ELR (cell line): ENCODE results near the gene GATAD2B.
A peak's percentile ranks its signal among the peaks of the same experiment; 100 is the strongest.
"Not testable (repeated sequence)": the region's sequence is repeated elsewhere in the genome, so short reads cannot be mapped to it uniquely, and the experiment has no call there.

Experiments
- DNase-seq: peaks from one replicate; pipeline ENCODE4 v3.0.0-alpha.2; 2015; ENCODE audit warnings: low read depth

Gene GATAD2B

DNA sequence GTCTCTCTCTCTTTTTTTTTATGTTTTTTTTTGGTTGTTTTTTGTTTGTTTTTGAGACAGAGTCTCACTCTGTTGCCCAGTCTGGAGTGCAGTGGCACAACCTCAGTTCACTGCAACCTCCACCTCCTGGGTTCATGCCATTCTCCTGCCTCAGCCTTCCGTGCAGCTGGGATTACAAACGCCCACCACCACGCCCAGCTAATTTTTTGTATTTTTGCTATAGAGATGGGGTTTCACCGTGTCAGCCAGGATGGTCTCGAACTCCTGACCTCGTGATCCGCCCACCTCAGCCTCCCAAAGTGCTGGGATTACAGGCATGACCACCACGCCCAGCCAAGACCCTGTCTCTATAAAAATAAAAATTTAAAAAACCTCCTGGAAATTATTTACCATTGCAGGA is 88.8 kb downstream of the GATAD2B start:
- not testable (repeated sequence) for DNase-seq

- DNase-seq, result no peak
Observed at GRCh38 chr1:153833171-153833570, 89.6 kb downstream of the GATAD2B start.

DNA sequence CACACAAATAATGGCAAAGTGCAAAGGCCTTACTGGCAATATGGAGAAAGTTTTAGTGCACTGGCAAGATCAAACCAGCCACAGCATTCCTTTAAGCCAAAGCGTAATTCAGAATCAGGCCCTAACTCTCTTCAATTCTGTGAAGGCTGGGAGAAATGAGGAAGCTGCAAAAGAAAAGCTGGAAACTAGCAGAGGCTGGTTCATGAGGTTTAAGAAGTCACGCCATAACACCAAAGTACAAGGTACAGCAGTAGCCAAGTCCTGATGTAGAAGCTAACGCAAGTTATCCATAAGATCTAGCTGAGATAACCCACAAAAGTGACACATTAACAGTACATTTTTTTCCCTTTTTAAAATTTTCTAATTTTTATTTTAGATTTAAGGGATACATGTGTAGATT is 90.5 kb downstream of the GATAD2B start:
- DNase-seq, result no peak

DNA sequence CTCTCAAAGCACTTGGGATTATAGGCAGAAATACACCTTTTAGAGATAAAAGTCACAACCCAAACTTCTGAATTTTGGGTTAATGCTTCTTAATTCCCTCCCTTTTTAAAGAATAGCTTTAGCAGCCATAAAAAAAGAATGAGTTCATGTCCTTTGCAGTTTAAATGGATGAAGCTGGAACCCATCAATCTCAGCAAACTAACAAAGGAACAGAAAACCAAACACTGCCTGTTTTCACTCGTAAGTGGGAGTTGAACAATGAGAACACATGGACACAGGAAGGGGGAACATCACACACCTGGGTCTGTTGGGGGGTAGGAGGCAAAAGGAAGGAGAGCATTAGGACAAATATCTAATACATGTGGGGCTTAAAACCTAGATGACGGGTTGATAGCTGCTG is 91.7 kb downstream of the GATAD2B start:
- DNase-seq, result no peak

DNA sequence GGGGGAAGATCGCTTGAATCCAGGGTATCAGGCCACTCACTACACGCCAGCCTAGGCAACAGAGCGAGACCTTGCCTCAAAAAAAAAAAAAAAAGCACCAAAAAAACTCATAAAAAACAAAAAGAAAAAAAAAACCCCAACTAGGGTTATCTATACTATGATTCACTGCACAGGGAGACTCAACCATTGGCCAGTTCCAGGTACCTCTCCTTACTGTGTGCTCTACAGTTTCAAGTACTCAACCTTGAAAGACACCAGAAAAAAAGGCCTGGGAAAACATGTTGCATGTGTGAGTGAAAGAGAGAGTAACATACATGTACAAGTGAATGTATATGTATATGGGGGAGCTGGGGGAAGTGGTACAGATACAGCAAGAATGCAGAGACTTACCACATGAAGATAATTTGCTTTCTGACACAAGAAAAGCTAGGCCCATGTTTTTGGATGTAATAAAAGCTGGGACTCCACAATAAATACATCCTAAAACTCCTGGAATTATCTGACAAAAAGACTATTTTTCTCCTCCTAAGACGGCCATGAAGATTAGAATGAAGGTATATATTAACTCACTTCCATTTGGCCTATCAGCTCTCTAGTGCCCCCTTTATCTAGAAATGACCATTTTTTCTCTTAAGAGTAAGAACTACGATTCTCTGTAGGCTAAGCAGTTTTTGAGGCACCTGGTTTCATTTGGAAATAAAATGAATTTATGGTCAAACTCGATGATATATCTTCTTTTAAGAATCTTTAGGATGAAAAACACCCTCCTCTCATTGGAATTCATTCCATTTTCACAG is 95.4 kb downstream of the GATAD2B start:
- DNase-seq, result peak; percentile 13

- DNase-seq, result no peak
Observed at GRCh38 chr1:153818876-153819275, 103.9 kb downstream of the GATAD2B start.

GRCh38 chr1:153816283-153816889 is 106.4 kb downstream of the GATAD2B start:
- no peak for DNase-seq

- no peak for DNase-seq
Observed at GRCh38 chr1:153805886-153806719, 116.7 kb downstream of the GATAD2B start.

GRCh38 chr1:153805042-153805745 is 117.6 kb downstream of the GATAD2B start:
- peak; percentile 88 for DNase-seq

DNA sequence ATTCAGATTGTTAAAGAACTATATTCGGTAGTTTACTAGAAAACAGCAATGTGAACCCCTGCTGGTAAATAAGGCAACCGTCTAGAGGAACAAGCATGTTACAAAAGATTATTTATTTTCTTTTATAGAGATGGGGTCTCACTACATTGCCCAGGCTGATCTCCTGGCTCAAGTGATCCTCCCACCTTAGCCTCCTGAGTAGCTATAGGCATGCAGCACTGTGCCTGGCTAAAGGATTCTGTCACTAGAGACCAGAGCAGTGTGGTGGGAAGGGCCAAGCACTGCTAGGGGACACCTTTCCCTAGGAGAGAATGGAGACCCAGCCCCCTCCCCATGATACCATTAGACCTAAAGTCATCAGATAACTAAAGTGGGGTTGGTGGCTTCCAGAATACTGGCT is 118.7 kb downstream of the GATAD2B start:
- no peak for DNase-seq

- no peak for DNase-seq
Observed at GRCh38 chr1:153803470-153804056, 119.2 kb downstream of the GATAD2B start.

- no peak for DNase-seq
Observed at GRCh38 chr1:153801786-153802697, 120.7 kb downstream of the GATAD2B start.

DNA sequence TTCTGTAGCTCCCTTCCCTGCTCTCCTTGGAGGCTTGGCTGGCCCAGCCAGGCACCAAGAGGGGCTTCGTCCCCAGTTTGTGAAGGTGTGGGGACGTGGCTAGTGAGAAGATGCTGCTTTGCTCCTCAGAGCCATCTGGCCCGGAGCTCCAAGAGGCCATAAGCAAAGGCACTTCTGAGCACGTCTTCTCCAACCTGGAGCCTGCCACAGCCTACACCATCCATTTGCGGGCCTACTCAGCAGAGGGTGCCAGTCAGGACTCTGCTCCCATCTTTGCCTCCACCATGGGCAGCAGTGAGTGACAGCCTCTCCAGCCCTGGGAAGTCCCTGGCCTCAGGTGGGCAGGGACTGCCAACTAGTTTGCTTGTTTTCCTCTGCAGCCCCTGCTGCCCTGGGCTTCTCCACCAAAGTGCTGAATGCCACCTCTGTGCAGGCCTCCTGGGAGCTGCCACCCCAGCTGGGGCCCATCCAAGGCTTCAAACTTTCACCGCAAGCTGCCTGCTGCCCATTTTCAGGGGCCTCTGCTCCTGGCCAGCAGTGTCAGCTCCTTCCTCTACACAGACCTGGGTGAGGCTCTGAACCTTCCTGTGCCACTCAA is 121.6 kb downstream of the GATAD2B start:
- no peak for DNase-seq

- DNase-seq, result no peak
Observed at GRCh38 chr1:153800516-153800915, 122.3 kb downstream of the GATAD2B start.

- no peak for DNase-seq
Observed at GRCh38 chr1:153799566-153800465, 123.0 kb downstream of the GATAD2B start.

DNA sequence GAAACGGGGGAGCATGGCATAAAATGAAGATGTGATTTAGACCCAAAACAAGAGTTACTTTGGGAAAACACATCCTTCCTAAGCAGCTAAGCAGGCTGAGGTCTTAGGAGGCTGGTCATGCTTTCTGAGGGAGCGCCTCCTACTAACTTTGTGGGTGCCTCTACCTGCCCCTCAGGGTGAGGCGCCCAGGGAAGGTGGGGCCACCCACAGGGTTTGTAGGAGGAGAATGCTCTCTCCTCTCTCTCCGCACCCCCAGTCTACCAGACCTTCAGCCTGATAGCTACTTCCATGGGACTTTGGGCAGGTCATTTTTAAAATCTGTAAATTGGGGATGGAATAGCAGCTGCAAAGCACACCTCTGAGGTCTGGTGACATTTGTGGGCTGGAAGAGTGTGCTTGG is 123.8 kb downstream of the GATAD2B start:
- no peak for DNase-seq

DNA sequence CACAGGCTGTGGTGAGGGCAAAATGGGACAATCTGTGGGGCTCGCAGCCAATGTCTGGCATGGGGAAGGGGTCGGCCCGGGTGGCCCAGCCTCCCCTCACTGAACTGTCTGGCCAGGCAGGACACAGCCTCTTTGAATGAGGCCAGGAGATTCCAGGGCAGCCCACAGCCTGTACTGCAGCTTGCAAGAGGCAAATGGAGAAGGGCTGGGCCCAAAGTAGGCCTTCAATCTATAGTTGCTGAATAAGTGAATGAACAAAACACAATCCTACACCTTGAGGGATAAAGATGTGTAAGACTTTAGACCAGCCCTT is 124.3 kb downstream of the GATAD2B start:
- DNase-seq, result no peak

GRCh38 chr1:153796786-153797659 is 125.7 kb downstream of the GATAD2B start:
- DNase-seq, result peak; percentile 81
